ENCODE results near the gene PDXK. TPM values are rescaled to one million over a fixed set of nuclear protein-coding genes. Genes with fewer than 3 reads are reported as not detected.

The PDXK gene
- total and polyA plus RNA-seq, 2 donors from 2014 or later = 122 to 210 TPM

GRCh38 chr21:43743947-43744346, 25.0 kb downstream of the PDXK start:
- intact Hi-C loops (cut with DNase I) = no loop called here
- H3K4me3 ChIP-seq (ENCODE audit: low read length in 3 of 3) = no peak overlapping the region
- H3K27me3 ChIP-seq (ENCODE audit: control insufficient read depth, insufficient read depth, low read length) = no peaks in the 10 kb centered on the region
- no peak for DNase-seq
- H3K9me3 ChIP-seq (ENCODE audit: control insufficient read depth in 2 of 3, insufficient read depth in 1 of 3, low read length in 3 of 3) = no peaks in the 10 kb centered on the region
- no peak for FAIRE-seq
- no peak overlapping the region for H3K9ac ChIP-seq (ENCODE audit: low read length in 3 of 3)
- H3K4me1 ChIP-seq (ENCODE audit: control insufficient read depth in 2 of 3, insufficient read depth in 2 of 3, low read depth in 1 of 3, low read length in 3 of 3) = peaks cover 0 to 3% (median 0%) of the 10 kb centered on the region in 3 donors
- TF ChIP-seq, protein P1, sequence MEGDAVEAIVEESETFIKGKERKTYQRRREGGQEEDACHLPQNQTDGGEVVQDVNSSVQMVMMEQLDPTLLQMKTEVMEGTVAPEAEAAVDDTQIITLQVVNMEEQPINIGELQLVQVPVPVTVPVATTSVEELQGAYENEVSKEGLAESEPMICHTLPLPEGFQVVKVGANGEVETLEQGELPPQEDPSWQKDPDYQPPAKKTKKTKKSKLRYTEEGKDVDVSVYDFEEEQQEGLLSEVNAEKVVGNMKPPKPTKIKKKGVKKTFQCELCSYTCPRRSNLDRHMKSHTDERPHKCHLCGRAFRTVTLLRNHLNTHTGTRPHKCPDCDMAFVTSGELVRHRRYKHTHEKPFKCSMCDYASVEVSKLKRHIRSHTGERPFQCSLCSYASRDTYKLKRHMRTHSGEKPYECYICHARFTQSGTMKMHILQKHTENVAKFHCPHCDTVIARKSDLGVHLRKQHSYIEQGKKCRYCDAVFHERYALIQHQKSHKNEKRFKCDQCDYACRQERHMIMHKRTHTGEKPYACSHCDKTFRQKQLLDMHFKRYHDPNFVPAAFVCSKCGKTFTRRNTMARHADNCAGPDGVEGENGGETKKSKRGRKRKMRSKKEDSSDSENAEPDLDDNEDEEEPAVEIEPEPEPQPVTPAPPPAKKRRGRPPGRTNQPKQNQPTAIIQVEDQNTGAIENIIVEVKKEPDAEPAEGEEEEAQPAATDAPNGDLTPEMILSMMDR (IDR thresholded peaks at IDR 0.05; ENCODE audit: borderline replicate concordance, extremely low read depth, insufficient read depth) = no peak
- H3K27ac ChIP-seq (ENCODE audit: low read depth in 2 of 2, low read length in 2 of 2) = no peak overlapping the region
- H3K36me3 ChIP-seq (ENCODE audit: control insufficient read depth in 2 of 3, insufficient read depth in 3 of 3, low read length in 3 of 3) = peaks cover 5 to 39% (median 14%) of the 10 kb centered on the region in 3 donors

DNA sequence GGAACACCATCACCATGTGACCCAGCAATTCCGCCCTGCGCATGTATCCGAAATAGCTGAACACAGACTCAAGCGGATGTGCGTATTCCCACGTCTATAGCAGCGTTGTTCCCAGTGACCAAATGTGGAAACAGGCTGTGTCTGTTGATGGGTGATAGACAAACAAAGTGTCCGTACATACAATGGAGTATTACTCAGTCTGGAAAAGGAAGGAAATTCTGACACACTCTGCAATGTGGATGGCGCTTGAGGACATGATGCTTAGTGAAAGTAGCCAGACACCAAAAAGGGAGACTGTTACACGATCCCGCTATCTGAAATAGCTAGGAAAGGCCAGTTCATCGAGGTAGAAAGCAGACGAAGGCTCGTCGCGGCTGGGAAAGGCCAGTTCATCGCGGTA, 25.8 kb downstream of the PDXK start:
- intact Hi-C loops (cut with DNase I) = no loop called here
- H3K36me3 ChIP-seq (ENCODE audit: control insufficient read depth in 2 of 3, insufficient read depth in 3 of 3, low read length in 3 of 3) = peaks cover 5 to 40% (median 16%) of the 10 kb centered on the region in 3 donors
- no peak for FAIRE-seq

DNA sequence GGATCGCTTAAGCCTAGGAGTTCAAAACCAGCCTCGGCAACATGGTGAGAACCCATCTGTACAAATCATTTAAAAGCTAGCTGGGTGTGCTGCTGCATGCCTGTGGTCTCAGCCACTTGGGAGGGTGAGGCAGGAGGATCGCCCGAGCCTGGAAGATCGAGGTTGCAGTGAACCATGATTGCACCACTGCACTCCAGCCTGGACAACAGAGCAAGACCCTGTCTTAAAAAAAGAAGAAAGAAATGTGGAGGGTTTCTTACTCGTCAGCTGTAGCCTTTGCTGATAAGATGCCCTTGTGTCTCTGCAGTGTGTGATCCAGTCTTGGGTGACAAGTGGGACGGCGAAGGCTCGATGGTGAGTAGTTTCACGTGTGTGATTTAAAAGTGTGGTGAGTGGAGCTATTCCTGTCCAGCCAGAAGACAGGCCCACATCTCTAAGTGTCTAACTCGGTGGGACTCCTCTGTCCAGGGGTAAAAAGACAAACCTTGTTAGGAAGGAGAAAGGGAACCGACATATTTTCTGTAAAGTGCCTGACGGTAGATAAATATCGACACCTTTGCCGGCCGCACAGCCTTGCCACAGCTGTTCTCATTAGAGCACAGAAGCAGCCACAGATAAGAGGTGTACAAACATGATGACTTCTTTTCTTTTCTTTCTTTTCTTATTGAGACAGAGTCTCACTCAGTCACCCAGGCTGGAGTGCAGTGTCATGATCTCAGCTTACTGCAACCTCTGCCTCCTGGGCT, 27.0 kb downstream of the PDXK start:
- Histone ChIP-seq H3K9me3 (ENCODE audit: control insufficient read depth in 2 of 3, insufficient read depth in 1 of 3, low read length in 3 of 3) (no peaks in the 10 kb centered on the region), H3K4me1 (ENCODE audit: control insufficient read depth in 2 of 3, insufficient read depth in 2 of 3, low read depth in 1 of 3, low read length in 3 of 3) (no peaks in the 10 kb centered on the region), H3K27me3 (ENCODE audit: control insufficient read depth, insufficient read depth, low read length) (no peaks in the 10 kb centered on the region), H3K36me3 (ENCODE audit: control insufficient read depth in 2 of 3, insufficient read depth in 3 of 3, low read length in 3 of 3) (peaks cover 8 to 51% (median 18%) of the 10 kb centered on the region in 3 donors), H3K27ac (ENCODE audit: low read depth in 2 of 2, low read length in 2 of 2) (no peak overlapping the region), H3K9ac (ENCODE audit: low read length in 3 of 3) (no peak overlapping the region), H3K4me3 (ENCODE audit: low read length in 3 of 3) (no peak overlapping the region)
- DNase-seq (no peak), FAIRE-seq (no peak)
- TF ChIP-seq, protein P1 (IDR thresholded peaks at IDR 0.05; ENCODE audit: borderline replicate concordance, extremely low read depth, insufficient read depth) = no peak
- intact Hi-C loops (cut with DNase I) = no loop called here

More for the DNA sequence above, 25.8 kb downstream of the PDXK start:
- Histone ChIP-seq H3K4me1 (ENCODE audit: control insufficient read depth in 2 of 3, insufficient read depth in 2 of 3, low read depth in 1 of 3, low read length in 3 of 3) (peaks cover 0 to 3% (median 0%) of the 10 kb centered on the region in 3 donors), H3K27ac (ENCODE audit: low read depth in 2 of 2, low read length in 2 of 2) (no peak overlapping the region), H3K4me3 (ENCODE audit: low read length in 3 of 3) (no peak overlapping the region), H3K27me3 (ENCODE audit: control insufficient read depth, insufficient read depth, low read length) (no peaks in the 10 kb centered on the region), H3K9me3 (ENCODE audit: control insufficient read depth in 2 of 3, insufficient read depth in 1 of 3, low read length in 3 of 3) (no peaks in the 10 kb centered on the region), H3K9ac (ENCODE audit: low read length in 3 of 3) (no peak overlapping the region)
- no peak for DNase-seq
- TF ChIP-seq, protein P1 (IDR thresholded peaks at IDR 0.05; ENCODE audit: borderline replicate concordance, extremely low read depth, insufficient read depth) = no peak

Data from kidney (tissue), 14 donors.